Thoracic aorta (tissue), 2 donors: ENCODE measurements around the gene CYS1. TPM values are rescaled to one million over a fixed set of nuclear protein-coding genes. Genes with fewer than 3 reads are reported as not detected.

Experiments used
- ATAC-seq: fragments of 150-250 bp; one replicate; pipeline ENCODE4 v1.8.0; 2017; ENCODE audit warnings: low read depth; ENCODE audit not compliant: insufficient number of reproducible peaks, low FRiP score
- DNase-seq: peaks from one replicate; pipeline ENCODE4 v3.0.0-alpha.2; 2020; ENCODE audit warnings: low spot score
- H3K27ac ChIP-seq, 2 donors: fragments of 200-600 bp; sonication (generic); 1 replicate in 1 of 2; 2 replicates in 1 of 2; pipeline ENCODE4 v1.5.1; 2016; ENCODE audit warnings: mild to moderate bottlenecking in 2 of 2, moderate library complexity in 2 of 2
- H3K27me3 ChIP-seq: fragments of 200-600 bp; sonication (generic); replicated peaks from 2 replicates; pipeline ENCODE4 v1.6.0; 2016; ENCODE audit warnings: mild to moderate bottlenecking; ENCODE audit not compliant: insufficient read depth
- H3K36me3 ChIP-seq: fragments of 200-600 bp; sonication (generic); one replicate; pipeline ENCODE4 v1.5.1; 2016
- H3K4me1 ChIP-seq, 2 donors: fragments of 200-600 bp; sonication (generic); 1 replicate in 1 of 2; 2 replicates in 1 of 2; pipeline versions ENCODE4 v1.5.1 to v1.6.0; 2016; ENCODE audit warnings: low read depth in 2 of 2, mild to moderate bottlenecking in 1 of 2; ENCODE audit not compliant: control insufficient read depth in 1 of 2
- H3K4me3 ChIP-seq: fragments of 200-600 bp; sonication (generic); 2 replicates; pipeline ENCODE4 v1.5.1; 2016; ENCODE audit warnings: mild to moderate bottlenecking
- H3K9me3 ChIP-seq: fragments of 200-600 bp; sonication (generic); 2 replicates; pipeline ENCODE4 v1.5.1; 2016
- CTCF ChIP-seq: fragments of 200-600 bp; sonication (generic); IDR thresholded peaks from one replicate; pipeline ENCODE4 v1.5.1; 2019; ENCODE audit warnings: antibody characterized with exemption
- total RNA-seq, 2 donors: library from RNA; depleted of rRNA; stranded (reverse); fragments of >200 nt; gene quantifications; one replicate each; pipeline versions ENCODE4 v1.1.0 to v1.2.3, GENCODE V29; 2016

The CYS1 gene
- total RNA-seq, 2 donors from 2014 or later = 13.5 to 26.9 TPM

DNA sequence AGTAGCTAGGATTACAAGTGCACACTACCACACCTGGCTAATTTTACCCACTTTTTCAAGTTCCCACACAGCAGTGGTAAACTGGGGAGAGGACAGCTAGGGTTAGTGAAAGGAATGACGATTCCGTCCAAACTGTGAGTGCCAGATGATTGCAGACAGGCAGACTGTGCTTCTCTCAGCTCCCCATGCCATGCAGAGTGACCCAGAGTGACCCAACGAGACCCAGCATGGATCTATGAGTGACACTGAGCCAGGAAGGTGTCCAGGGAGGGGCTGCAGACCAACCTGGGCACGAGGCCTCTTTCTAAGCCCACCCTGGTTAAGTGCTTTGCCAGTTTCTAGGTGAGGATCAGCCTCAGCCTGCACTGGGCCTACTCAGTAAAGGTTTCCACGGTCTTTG lies 44.6 kb downstream of the CYS1 start:
- Histone ChIP-seq H3K4me1 (peaks cover 23 to 49% of the 10 kb centered on the region in 2 donors), H3K27me3 (no peaks in the 10 kb centered on the region), H3K4me3 (no peak overlapping the region), H3K9me3 (no peaks in the 10 kb centered on the region), H3K36me3 (no peaks in the 10 kb centered on the region), H3K27ac (peak overlapping the region; percentile 79 to 81)
- ATAC-seq (no peak), DNase-seq (no peak)
- TF ChIP-seq CTCF = no peak

DNA sequence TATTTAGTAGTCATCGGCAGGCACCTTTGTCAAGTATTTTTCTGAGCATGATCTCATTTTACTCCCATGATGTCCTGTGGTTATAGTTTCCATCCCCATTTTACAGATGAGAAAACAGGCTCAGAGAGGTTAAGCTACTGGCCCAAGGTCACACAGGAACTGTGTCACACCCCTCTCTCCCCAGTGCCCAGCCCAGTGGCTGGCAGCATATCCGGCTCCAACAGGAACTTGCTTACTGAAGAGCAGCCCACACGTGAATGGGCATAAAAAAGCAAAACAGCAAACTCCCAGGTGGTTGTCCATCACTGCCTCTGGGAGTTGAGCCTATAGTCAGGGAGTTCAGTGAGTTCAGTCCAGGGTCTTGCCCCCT lies 45.2 kb downstream of the CYS1 start:
- H3K27ac ChIP-seq = peak overlapping the region; percentile 79 to 81
- no peak for DNase-seq
- no peaks in the 10 kb centered on the region for H3K27me3 ChIP-seq
- no peaks in the 10 kb centered on the region for H3K36me3 ChIP-seq
- H3K9me3 ChIP-seq = no peaks in the 10 kb centered on the region
- ATAC-seq = no peak
- no peak for TF ChIP-seq CTCF
- H3K4me1 ChIP-seq = peaks cover 18 to 43% of the 10 kb centered on the region in 2 donors
- H3K4me3 ChIP-seq = no peak overlapping the region

- peaks cover 18 to 37% of the 10 kb centered on the region in 2 donors for H3K4me1 ChIP-seq
- no peaks in the 10 kb centered on the region for H3K9me3 ChIP-seq
- no peak for TF ChIP-seq CTCF
- H3K36me3 ChIP-seq = no peaks in the 10 kb centered on the region
- no peak overlapping the region for H3K4me3 ChIP-seq
- ATAC-seq (no peak), DNase-seq (no peak)
- no peaks in the 10 kb centered on the region for H3K27me3 ChIP-seq
- H3K27ac ChIP-seq = no peak overlapping the region
Measured at GRCh38 chr2:10034333-10035052, 45.7 kb downstream of the CYS1 start.

DNA sequence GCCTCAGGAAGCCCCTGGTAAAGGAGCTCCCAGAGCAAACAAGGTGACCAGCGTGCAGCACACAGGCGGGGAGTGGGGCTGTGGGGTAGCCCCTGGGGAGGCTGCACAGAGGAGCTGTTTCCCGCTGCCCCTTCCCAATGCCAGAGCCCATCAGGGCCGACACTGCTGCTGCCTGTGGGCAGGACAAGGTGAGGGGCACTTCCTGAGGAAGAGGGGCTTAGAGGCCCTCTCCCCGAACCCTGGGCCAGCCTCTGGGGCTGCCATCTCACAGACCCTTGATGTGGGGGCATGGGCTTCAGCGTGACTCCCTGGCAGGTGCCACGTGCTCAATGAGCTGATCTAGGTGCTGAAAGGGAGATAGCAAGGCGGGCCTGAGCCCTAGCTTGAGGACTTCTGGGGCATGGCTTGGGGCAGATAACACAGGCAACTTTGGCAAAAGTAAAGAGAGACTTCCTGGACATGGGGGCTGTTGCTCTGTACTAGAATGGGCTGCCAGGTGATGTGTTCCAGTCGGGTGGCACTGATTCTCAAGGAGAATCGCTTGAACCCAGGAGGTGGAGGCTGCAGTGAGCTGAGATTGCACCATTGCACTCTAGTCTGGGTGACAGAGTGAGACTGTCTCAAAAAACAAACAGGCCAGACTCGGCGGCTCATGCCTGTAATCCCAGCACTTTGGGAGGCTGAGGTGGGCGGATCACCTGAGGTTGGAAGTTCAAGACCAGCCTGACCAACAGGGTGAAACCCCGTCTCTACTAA lies 46.8 kb downstream of the CYS1 start:
- H3K4me1 ChIP-seq = peaks cover 18 to 33% of the 10 kb centered on the region in 2 donors
- DNase-seq = no peak
- no peak for ATAC-seq
- H3K4me3 ChIP-seq = no peak overlapping the region
- no peaks in the 10 kb centered on the region for H3K36me3 ChIP-seq
- H3K27me3 ChIP-seq = no peaks in the 10 kb centered on the region
- no peaks in the 10 kb centered on the region for H3K9me3 ChIP-seq
- TF ChIP-seq CTCF = no peak
- no peak overlapping the region for H3K27ac ChIP-seq

DNA sequence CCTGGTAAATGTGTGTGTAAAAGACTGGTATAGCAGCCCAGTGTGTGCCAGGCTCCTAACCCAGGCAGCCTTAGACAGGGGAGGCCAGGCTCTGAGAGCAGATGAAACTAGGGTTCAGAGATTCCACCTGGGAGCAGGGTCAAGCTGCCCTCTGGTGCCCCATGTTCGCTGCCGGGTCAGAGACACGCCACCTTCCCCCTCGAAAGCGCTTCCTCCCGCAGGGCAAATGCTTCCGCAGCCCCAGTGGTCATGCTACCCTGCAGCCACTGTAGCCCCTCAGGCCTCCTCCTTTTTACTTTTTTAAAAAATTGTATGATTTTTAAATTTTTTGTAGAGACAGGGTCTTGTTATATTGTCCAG lies 47.5 kb downstream of the CYS1 start:
- no peaks in the 10 kb centered on the region for H3K36me3 ChIP-seq
- DNase-seq (no peak), ATAC-seq (no peak)
- no peaks in the 10 kb centered on the region for H3K27me3 ChIP-seq
- H3K4me1 ChIP-seq = peaks cover 18 to 27% of the 10 kb centered on the region in 2 donors
- no peak overlapping the region for H3K4me3 ChIP-seq
- no peak overlapping the region for H3K27ac ChIP-seq
- TF ChIP-seq CTCF = no peak
- H3K9me3 ChIP-seq = no peaks in the 10 kb centered on the region
